GM21825 (cell line): Measurements from ENCODE around the gene POU2F2.

Source experiments
- ATAC-seq: cut with Tn5 transposase; IDR thresholded peaks from one replicate; pipeline ENCODE4 v1.9.1; 2021; ENCODE audit warnings: mild to moderate bottlenecking, moderate library complexity; ENCODE audit not compliant: unreplicated experiment

POU2F2 gene

DNA sequence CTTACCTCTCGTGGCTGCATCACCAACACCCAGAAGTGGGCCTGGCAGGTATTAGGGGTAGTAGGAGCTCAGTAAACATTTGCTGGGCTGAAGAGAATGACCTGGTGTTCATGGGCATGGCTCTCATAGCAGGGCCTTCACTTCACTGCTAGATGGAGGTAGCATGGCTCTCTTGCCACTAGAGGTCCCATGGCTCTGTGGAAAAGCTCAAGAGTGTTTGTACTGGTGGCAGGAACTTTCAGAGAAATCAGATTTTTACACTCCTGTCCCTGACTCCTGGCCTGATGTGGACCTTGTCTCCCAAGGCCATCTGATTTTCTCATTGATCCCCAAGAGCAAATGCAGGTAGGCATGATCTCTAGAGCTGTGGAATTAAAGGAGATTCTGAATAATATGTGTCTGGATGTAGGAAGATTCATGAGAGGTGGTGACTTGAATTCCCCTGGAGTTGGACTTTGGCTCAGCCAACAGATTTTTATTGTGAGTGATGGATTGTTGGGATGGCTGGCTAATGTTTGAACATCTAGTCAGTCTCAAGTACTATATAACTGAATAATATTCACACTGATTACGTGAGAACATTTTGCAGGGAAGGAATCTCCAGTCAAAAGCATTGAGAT is 50.6 kb downstream of the POU2F2 start:
- no peak for ATAC-seq

DNA sequence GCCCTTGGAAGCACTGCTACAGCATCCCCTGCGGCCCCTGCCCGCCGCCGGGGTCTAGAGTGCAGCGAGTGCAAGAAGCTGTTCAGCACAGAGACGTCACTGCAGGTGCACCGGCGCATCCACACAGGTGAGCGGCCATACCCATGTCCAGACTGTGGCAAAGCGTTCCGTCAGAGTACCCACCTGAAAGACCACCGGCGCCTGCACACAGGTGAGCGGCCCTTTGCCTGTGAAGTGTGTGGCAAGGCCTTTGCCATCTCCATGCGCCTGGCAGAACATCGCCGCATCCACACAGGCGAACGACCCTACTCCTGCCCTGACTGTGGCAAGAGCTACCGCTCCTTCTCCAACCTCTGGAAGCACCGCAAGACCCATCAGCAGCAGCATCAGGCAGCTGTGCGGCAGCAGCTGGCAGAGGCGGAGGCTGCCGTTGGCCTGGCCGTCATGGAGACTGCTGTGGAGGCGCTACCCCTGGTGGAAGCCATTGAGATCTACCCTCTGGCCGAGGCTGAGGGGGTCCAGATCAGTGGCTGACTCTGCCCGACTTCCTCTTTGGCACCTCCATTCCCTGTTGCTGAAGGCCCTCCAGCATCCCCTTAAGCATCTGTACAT is 51.4 kb downstream of the POU2F2 start:
- ATAC-seq: no peak

DNA sequence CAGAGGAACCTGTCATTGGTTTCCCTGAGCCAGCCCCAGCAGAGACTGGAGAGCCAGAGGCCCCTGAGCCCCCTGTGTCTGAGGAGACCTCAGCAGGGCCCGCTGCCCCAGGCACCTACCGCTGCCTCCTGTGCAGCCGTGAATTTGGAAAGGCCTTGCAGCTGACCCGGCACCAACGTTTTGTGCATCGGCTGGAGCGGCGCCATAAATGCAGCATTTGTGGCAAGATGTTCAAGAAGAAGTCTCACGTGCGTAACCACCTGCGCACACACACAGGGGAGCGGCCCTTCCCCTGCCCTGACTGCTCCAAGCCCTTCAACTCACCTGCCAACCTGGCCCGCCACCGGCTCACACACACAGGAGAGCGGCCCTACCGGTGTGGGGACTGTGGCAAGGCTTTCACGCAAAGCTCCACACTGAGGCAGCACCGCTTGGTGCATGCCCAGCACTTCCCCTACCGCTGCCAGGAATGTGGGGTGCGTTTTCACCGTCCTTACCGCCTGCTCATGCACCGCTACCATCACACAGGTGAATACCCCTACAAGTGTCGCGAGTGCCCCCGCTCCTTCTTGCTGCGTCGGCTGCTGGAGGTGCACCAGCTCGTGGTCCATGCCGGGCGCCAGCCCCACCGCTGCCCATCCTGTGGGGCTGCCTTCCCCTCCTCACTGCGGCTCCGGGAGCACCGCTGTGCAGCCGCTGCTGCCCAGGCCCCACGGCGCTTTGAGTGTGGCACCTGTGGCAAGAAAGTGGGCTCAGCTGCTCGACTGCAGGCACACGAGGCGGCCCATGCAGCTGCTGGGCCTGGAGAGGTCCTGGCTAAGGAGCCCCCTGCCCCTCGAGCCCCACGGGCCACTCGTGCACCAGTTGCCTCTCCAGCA is 52.1 kb downstream of the POU2F2 start:
- ATAC-seq: no peak

DNA sequence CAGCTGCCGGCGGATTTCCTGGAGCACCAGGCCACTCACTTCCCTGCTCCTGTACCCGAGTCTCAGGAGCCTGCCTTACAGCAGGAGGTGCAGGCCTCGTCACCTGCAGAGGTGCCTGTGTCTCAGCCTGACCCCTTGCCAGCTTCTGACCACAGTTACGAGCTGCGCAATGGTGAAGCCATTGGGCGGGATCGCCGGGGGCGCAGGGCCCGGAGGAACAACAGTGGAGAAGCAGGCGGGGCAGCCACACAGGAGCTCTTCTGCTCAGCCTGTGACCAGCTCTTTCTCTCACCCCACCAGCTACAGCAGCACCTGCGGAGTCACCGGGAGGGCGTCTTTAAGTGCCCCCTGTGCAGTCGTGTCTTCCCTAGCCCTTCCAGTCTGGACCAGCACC is 53.0 kb downstream of the POU2F2 start:
- ATAC-seq: no peak

DNA sequence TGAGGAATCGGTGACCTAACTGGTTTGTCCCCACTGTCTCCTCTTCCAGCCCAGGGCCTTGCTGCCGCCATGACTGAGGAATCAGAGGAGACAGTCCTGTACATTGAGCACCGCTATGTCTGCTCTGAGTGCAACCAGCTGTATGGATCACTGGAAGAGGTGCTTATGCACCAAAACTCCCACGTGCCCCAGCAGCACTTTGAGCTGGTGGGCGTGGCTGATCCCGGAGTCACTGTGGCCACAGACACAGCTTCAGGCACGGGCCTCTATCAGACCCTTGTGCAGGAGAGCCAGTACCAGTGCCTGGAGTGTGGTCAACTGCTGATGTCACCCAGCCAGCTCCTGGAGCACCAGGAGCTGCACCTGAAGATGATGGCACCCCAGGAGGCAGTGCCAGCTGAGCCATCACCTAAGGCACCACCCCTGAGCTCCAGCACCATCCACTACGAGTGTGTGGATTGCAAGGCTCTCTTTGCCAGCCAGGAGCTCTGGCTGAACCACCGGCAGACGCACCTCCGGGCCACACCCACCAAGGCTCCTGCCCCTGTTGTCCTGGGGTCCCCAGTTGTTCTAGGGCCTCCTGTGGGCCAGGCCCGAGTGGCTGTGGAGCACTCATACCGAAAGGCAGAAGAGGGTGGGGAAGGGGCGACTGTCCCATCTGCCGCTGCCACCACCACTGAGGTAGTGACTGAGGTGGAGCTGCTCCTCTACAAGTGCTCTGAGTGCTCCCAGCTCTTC is 53.5 kb downstream of the POU2F2 start:
- ATAC-seq: no peak

DNA sequence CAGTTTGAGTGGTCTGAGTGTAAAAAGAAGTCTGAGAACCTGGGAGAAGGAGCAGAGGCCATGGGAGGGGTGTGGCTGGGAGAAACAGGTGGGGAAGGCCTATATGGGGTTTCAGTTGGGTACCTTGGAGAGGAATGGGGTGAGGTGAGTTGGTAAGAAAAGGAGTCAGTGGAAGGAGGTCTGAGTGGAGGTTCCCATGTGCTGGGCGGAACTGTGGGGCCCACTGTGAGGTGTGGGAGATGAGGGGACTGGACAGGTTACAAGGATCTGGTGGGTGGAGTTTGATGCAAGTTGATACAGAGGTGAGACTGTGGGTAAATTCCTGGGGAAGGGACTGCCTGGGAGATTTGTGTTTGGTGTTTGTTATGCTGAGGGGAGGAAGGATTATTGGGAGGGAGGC is 54.2 kb downstream of the POU2F2 start:
- no peak for ATAC-seq

DNA sequence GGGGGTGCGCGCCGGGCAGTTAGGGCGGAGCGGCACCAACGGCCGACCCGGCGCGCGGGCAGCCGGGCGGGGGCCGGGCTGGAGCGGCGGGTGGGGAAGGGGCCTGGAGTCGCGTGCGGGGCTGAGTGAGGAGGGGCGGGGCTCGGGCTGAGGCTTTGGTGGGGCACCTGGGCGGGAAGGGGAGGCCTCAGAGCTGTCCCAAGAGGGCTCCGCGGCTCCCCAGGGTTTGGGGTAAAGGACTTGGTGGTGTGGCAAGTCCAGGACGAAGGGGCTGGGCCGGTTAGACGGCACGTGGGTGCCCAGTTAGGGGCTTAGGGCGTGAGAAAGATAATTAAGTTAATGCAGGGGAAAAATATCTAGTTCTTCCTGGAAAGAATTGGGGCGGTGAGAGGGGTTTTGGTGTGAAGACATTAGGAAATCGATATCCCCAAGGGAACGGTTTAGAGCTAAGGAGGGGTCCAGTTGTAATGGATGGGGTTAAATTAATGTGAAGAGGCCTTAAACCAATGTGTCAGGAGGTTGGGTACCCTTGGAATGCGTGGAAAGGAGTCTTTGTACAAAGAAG is 55.8 kb downstream of the POU2F2 start:
- ATAC-seq: no peak

DNA sequence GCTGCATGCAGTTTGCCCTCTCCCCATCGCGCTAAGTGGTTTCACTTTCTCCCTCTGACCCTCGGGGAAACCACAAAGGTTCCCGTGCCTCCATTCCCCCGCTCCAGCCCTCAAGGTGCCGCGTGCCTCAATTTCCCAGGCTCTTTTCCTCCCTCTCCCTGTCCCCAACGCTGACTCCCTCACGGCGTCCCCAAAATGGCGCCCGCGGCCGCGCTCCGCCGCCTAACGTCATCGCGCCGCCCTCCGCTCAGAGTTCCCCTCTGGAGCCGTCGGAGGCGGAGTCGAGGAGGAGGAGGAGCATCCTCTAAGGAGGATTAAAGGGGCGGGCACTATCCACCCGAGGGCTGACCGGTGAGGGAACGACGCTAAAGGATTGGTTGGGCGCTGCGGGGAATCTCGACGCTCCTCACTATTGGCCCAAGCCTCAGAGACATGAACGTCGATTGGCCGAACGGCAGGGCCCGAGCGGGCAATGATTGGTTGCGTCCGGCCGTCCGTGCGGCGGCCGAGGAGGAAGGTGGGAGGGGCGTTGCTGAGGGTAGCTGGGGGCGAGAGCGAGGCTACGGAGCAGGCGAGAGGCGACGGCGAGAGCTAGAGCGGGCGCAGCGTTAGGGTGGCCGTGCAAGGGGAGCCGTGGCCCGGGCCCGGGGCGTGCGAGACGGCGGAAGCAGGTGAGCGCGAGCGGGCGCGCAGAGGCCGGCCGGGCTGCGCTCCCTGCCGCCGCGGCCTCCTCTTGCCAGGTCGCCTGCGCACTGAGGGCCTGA is 56.4 kb downstream of the POU2F2 start, which contains the start of gene ZNF574:
Gene ZNF574 (plus strand): TSS at position 551 of the 764 bp plus-strand sequence. CDS start 2,441 bp downstream, outside the sequence.
- ATAC-seq: peak; percentile 86

DNA sequence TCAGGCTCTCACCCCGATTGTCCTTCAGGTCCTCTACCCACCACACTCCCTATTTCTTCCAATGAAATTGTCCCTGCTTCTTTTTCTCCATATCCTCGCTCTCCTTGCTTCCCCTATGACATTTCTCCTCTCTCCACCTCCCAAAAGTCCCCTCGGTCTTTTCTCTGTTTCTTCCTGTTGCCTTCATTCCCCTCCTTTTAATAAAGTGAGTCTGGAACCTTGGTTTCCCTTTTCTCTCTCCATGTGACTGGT is 57.0 kb downstream of the POU2F2 start:
- ATAC-seq: no peak

DNA sequence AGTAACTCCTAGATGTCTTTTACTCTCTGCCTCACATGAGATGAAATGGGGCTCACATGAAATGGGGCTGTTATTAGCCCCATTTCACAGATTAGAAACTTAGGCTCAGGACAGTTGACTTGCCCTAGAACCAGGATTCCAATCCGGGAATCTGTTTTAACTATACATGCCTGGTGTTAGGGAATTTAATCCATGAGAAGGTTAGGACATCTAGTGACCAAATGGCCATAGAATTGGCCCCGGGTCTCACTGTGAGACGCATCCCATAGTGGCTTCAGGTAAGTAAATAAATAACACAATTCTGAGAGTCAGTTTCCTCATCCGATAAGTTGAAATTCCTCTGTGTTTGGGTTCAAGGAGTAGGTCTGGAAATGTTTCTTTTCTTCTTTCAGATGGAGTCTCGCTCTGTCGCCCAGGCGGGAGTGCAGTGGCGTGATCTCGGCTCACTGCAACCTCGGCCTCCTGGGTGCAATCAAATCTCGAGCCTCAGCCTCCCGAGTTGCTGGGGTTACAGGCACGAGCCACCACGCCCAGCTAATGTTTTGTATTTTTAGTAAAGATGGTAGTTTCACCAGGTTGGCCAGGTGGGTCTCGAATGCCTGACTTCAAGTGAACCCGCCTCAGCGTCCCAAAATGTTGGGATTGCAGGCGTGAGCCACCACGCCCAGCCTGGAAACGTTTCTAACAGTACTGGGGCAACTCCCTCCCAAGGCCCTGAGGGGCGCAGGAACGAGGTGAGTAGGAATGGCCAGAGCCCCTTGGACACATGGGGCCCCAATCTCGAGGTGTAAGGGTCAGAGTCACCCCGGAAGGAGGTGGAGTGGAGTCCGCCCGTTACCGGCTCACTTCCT is 57.5 kb downstream of the POU2F2 start:
- no peak for ATAC-seq

DNA sequence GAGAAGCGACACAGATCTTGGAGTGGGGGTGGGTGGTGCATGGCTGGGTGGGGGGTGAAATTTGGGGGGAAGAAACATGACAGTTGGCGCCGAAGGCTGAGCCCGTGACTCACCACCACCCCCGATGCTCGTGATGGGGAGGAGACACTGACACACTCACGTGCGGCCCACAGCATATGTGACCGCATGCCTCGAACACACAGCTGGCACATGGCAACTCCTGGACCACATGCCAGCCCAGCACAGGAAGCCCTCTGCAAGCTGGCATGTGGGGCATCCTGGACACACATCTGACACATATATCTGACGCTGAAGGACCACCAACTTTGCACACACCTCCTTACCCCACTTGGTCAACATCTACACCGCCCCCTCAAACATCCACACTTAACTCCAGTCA is 61.0 kb downstream of the POU2F2 start:
- ATAC-seq: no peak

DNA sequence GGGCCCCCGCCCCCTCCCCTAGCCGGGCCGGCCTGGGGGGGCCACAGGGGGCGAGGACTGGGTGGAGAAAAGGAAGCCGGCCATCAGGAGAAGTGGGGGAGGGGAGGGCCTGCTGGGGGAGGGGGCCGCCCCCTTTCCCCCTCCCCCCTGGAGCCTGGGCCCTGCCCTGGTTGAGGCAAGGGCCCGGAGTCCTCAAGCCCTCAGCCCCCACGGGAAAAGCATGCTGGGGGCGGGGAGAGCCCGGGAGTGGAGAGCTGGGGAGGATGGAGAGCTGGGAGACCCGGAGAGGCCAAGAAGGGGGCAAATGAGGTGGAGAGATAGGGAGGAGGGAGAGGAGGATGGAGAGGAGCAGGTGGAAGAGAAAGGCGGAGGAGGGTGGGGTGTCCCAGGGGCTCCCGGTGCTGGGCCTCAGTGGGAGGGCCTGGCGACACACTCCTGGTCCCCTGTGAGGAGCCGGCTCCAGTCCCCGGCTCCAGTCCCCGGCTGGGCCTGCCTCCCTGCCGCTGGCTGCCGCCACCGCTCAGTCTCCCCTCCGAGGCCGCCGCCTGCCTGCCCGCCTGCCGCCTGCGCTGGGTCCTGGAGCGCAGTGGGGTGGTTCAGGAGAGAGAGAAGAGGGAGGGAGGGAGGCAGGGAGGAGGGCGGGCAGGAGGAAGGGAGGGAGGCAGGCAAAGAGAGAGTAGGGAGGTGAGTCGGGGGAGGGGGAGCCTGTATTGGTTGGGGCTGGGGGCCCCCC is 62.5 kb downstream of the POU2F2 start, which contains the start of gene GRIK5:
Gene GRIK5 (minus strand): TSS at position 588 of the 733 bp plus-strand sequence. CDS start 4,436 bp downstream, outside the sequence.
- no peak for ATAC-seq

DNA sequence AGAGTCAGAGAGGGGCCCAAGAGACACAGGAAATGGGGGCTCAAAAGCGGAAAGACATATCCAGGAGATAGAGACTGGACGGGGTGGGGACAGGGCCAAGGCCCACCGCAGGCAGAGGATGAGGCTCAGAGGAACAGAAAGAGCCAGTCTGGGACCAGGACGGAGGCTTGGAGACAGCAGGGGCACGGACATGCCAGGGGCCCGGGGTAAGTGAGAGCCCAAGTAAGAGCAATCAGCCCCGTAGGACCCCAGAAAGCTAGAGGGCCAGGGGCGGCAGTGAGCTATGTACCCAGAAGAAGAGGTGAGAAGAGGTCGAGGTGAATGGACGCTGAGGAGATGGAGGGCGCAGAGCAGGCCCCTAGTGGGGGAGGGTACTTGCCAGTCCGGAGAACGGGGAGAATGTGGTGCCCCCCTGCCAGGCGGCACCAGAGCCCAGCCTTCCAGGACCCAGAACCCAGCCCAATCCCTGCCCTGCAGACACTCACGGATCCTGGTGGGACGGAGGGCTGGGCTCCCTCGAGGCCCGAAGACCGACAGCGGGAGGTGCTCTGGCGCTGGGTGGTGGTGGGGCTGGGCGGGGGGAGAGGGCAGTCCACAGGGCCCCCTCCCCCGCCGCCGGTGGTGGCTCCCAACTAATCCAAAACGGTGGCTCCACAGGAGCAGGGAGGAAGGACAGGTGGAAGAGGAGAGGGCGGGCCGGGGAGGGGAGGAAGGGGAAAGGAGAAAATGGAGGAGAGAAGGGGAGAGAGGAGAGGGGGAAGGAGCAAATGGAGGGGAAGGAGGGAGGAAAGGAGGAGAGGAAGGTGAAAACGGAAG is 63.3 kb downstream of the POU2F2 start:
- no peak for ATAC-seq

DNA sequence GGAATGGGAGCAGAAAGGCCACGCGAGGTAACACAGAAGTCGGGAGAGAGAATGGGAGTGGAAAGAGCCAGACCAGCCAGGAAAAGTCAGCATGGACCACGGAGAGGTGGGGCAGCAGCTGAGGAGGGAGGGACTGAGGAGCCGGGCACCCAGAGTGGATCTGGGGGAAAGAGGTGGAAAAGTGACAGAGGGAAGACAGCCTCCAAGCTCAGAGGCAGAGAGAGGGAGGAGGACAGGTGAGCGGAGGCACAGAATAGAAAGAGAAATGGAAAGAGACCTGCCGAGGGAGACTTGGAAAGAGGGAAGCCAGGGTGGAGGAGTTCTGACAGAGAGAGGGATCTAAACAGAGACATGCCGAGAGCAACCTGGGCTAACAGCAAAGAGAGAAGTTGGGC is 63.9 kb downstream of the POU2F2 start:
- ATAC-seq: no peak

DNA sequence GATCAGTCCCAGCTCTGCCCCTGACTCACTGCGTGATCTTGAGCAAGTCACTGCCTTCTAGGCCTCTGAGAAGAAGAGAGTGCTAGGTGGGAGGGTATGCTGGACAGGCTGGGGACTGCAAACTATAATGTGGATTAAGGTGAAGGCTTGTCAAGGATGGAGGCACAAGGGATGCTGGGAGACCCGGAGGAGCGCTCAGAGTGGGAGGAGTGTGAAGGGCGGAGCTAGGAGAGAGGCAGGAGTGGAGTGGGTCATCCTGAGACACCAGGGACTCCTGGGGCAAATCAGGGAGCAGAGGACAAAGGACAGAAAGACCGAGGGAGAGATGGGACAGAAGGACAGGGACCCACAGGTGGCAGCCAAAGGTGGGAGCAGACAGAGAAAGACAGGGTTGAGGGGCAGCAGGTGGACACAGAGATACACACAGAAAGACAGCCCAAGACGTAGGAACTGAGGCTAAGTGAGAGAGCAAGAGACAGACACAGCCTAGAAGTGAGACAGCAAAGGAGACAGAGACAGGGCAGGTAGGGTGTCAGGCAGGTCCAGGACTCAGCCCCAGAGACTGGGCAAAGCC is 64.8 kb downstream of the POU2F2 start:
- ATAC-seq: no peak

DNA sequence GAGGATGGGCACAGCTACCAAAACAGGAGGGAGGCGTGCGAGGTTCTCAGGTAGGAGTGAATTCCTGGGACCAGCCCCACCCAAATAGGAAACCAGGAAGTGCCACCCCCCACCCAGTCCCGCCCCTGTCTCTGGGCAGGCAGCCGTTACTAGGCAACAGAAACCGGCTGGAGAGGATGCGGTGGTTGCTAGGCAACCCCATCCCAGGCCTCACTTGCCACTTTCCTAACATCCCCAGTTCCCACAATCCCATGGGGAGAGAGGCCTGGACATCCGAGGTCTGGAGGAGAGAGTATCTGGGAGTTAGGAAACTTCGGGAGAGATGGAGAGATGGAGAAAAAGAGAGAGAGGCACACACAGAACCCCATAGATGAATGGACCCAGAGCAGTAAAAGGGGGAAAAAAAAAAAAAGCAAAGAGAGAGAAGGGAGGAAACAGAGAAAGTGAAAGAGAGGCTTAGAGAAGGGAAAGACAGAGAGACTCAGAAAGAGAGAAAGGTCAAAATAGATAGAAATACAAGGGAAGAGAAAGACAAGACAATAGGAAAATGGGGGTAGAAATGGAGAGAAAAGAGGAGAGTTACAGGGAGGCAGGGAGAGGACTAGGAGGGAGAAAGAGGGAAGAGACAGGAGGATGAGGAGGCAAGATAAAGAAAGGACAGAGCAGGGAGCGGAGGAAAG is 66.0 kb downstream of the POU2F2 start:
- ATAC-seq: no peak

DNA sequence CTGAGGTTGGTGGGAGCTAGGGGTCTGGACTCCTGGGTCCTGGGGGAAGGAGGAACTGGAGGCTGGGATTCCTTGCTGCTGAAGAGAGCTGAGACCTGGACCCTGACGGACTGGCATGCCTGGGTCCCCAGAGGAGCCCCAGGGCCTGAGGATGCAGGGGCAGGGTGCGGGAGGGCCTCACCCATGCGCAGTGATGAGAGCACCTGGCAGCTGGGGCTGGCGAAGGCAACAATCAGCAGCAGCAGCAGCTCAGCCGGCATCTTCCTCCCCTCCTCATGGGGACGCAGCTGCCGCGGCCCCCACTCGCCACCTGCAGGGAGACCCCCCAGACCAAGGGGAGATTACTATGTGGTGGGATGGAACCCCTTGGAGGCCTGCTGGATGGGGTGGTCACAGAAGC is 66.7 kb downstream of the POU2F2 start:
- no peak for ATAC-seq
